Rectal smooth muscle tissue (tissue), 1 donor: ENCODE measurements around the gene LIFR.

Experiments used
- H3K27ac ChIP-seq: one replicate; pipeline ENCODE4 v1.7.0; 2013; ENCODE audit warnings: low read depth, low read length, inconsistent platforms
- H3K27me3 ChIP-seq: one replicate; pipeline ENCODE4 v1.7.0; 2013; ENCODE audit warnings: low read length; ENCODE audit not compliant: control insufficient read depth, insufficient read depth
- H3K36me3 ChIP-seq: one replicate; pipeline ENCODE4 v1.7.0; 2013; ENCODE audit warnings: low read length; ENCODE audit not compliant: control insufficient read depth, insufficient read depth
- H3K4me1 ChIP-seq: one replicate; pipeline ENCODE4 v1.7.0; 2013; ENCODE audit warnings: low read length; ENCODE audit not compliant: control insufficient read depth, insufficient read depth
- H3K4me3 ChIP-seq: one replicate; pipeline ENCODE4 v1.7.0; 2013; ENCODE audit warnings: low read length
- H3K9ac ChIP-seq: one replicate; pipeline ENCODE4 v1.7.0; 2013; ENCODE audit warnings: low read length

Gene LIFR

GRCh38 chr5:38596981-38597380, 40.5 kb upstream of the LIFR start:
- H3K36me3 ChIP-seq = no peaks in the 10 kb centered on the region
- H3K9ac ChIP-seq = no peak overlapping the region
- no peak overlapping the region for H3K4me3 ChIP-seq
- no peaks in the 10 kb centered on the region for H3K4me1 ChIP-seq
- no peak overlapping the region for H3K27ac ChIP-seq
- H3K27me3 ChIP-seq = no peaks in the 10 kb centered on the region

GRCh38 chr5:38595132-38595745, 38.8 kb upstream of the LIFR start:
- no peaks in the 10 kb centered on the region for H3K4me1 ChIP-seq
- no peak overlapping the region for H3K27ac ChIP-seq
- no peak overlapping the region for H3K9ac ChIP-seq
- H3K4me3 ChIP-seq = no peak overlapping the region
- no peaks in the 10 kb centered on the region for H3K27me3 ChIP-seq
- H3K36me3 ChIP-seq = no peaks in the 10 kb centered on the region

- H3K4me3 ChIP-seq = no peak overlapping the region
- no peak overlapping the region for H3K9ac ChIP-seq
- no peak overlapping the region for H3K27ac ChIP-seq
- no peaks in the 10 kb centered on the region for H3K4me1 ChIP-seq
- no peaks in the 10 kb centered on the region for H3K27me3 ChIP-seq
- no peaks in the 10 kb centered on the region for H3K36me3 ChIP-seq
These were observed 37.5 kb upstream of the LIFR start for GRCh38 chr5:38593959-38594358.

- no peak overlapping the region for H3K27ac ChIP-seq
These were observed 35.0 kb upstream of the LIFR start for GRCh38 chr5:38591523-38591849.

GRCh38 chr5:38590838-38591522, 34.5 kb upstream of the LIFR start:
- no peak overlapping the region for H3K4me3 ChIP-seq
- H3K27ac ChIP-seq = no peak overlapping the region
- H3K36me3 ChIP-seq = no peaks in the 10 kb centered on the region
- no peak overlapping the region for H3K9ac ChIP-seq
- no peaks in the 10 kb centered on the region for H3K4me1 ChIP-seq
- H3K27me3 ChIP-seq = no peaks in the 10 kb centered on the region

More at GRCh38 chr5:38591523-38591849, 35.0 kb upstream of the LIFR start:
- no peak overlapping the region for H3K9ac ChIP-seq
- H3K4me1 ChIP-seq = no peaks in the 10 kb centered on the region
- no peak overlapping the region for H3K4me3 ChIP-seq
- no peaks in the 10 kb centered on the region for H3K36me3 ChIP-seq
- no peaks in the 10 kb centered on the region for H3K27me3 ChIP-seq

GRCh38 chr5:38589629-38590028, 33.2 kb upstream of the LIFR start:
- Histone ChIP-seq H3K9ac (no peak overlapping the region), H3K27ac (no peak overlapping the region), H3K4me3 (no peak overlapping the region), H3K27me3 (no peaks in the 10 kb centered on the region), H3K36me3 (no peaks in the 10 kb centered on the region), H3K4me1 (no peaks in the 10 kb centered on the region)

GRCh38 chr5:38585816-38586215, 29.4 kb upstream of the LIFR start:
- Histone ChIP-seq H3K4me3 (no peak overlapping the region), H3K27ac (no peak overlapping the region), H3K36me3 (no peaks in the 10 kb centered on the region), H3K27me3 (no peaks in the 10 kb centered on the region), H3K4me1 (no peaks in the 10 kb centered on the region), H3K9ac (no peak overlapping the region)

- H3K27ac ChIP-seq = no peak overlapping the region
- no peak overlapping the region for H3K4me3 ChIP-seq
- no peaks in the 10 kb centered on the region for H3K27me3 ChIP-seq
- H3K36me3 ChIP-seq = no peaks in the 10 kb centered on the region
- no peaks in the 10 kb centered on the region for H3K4me1 ChIP-seq
- H3K9ac ChIP-seq = no peak overlapping the region
These were observed 27.1 kb upstream of the LIFR start for GRCh38 chr5:38583500-38583899.

GRCh38 chr5:38582975-38583319, 26.5 kb upstream of the LIFR start:
- no peaks in the 10 kb centered on the region for H3K36me3 ChIP-seq
- no peak overlapping the region for H3K27ac ChIP-seq
- H3K4me3 ChIP-seq = no peak overlapping the region
- H3K4me1 ChIP-seq = no peaks in the 10 kb centered on the region
- H3K9ac ChIP-seq = no peak overlapping the region
- H3K27me3 ChIP-seq = no peaks in the 10 kb centered on the region

GRCh38 chr5:38582293-38582974, 26.0 kb upstream of the LIFR start:
- H3K9ac ChIP-seq = no peak overlapping the region
- no peaks in the 10 kb centered on the region for H3K36me3 ChIP-seq
- no peak overlapping the region for H3K4me3 ChIP-seq

GRCh38 chr5:38581597-38581996, 25.2 kb upstream of the LIFR start:
- Histone ChIP-seq H3K36me3 (no peaks in the 10 kb centered on the region), H3K27me3 (no peaks in the 10 kb centered on the region), H3K9ac (no peak overlapping the region), H3K4me3 (no peak overlapping the region), H3K27ac (no peak overlapping the region), H3K4me1 (no peaks in the 10 kb centered on the region)

More at GRCh38 chr5:38582293-38582974, 26.0 kb upstream of the LIFR start:
- Histone ChIP-seq H3K27me3 (no peaks in the 10 kb centered on the region), H3K4me1 (no peaks in the 10 kb centered on the region), H3K27ac (no peak overlapping the region)

- Histone ChIP-seq H3K36me3 (no peaks in the 10 kb centered on the region), H3K27me3 (no peaks in the 10 kb centered on the region), H3K4me1 (no peaks in the 10 kb centered on the region), H3K4me3 (no peak overlapping the region), H3K9ac (no peak overlapping the region), H3K27ac (no peak overlapping the region)
These were observed 22.7 kb upstream of the LIFR start for GRCh38 chr5:38579105-38579504.
